Upper lobe of left lung (tissue), 6 donors: ENCODE data around the gene EXD3. TPM values are rescaled to one million over a fixed set of nuclear protein-coding genes. Genes with fewer than 3 reads are reported as not detected.

Source experiments
- ATAC-seq, 2 donors: fragments of 200-7000 bp; cut with Tn5 transposase; one replicate each; pipeline ENCODE4 v1.9.1; 2022; ENCODE audit warnings: mild to moderate bottlenecking in 2 of 2, moderate library complexity in 2 of 2; ENCODE audit not compliant: low FRiP score in 2 of 2
- DNase-seq, 2 donors: peaks; one replicate each; pipeline ENCODE4 v3.0.0-alpha.2; 2019 to 2020
- H3K27ac ChIP-seq, 4 donors: fragments of 200-600 bp; sonication (generic); one replicate each; pipeline ENCODE4 v1.5.1; 2016 to 2019
- H3K27me3 ChIP-seq, 4 donors: fragments of 200-600 bp; sonication (generic); one replicate each; pipeline ENCODE4 v1.5.1; 2017 to 2019
- H3K36me3 ChIP-seq, 4 donors: fragments of 200-600 bp; sonication (generic); one replicate each; pipeline ENCODE4 v1.5.1; 2016 to 2019
- H3K4me1 ChIP-seq, 4 donors: fragments of 200-600 bp; sonication (generic); one replicate each; pipeline ENCODE4 v1.5.1; 2018 to 2019
- H3K4me3 ChIP-seq, 4 donors: fragments of 200-600 bp; sonication (generic); one replicate each; pipeline ENCODE4 v1.5.1; 2017 to 2019; ENCODE audit warnings: mild to moderate bottlenecking in 2 of 4, moderate library complexity in 1 of 4
- H3K9me3 ChIP-seq, 4 donors: fragments of 200-600 bp; sonication (generic); one replicate each; pipeline ENCODE4 v1.5.1; 2018 to 2019
- EP300 ChIP-seq, 4 donors: sonication (generic); formaldehyde crosslinking; IDR thresholded peaks; one replicate each; pipeline ENCODE4 v1.5.1; 2017; ENCODE audit warnings: antibody characterized with exemption in 4 of 4, control low read depth in 2 of 4
- POLR2A ChIP-seq, 4 donors: fragments of 450-650 bp; IDR thresholded peaks; one replicate each; pipeline ENCODE4 v1.5.1; 2016 to 2017; ENCODE audit warnings: antibody characterized with exemption in 4 of 4, mild to moderate bottlenecking in 2 of 4
- POLR2AphosphoS5 ChIP-seq, 2 donors: sonication (generic); formaldehyde crosslinking; IDR thresholded peaks; one replicate each; pipeline ENCODE4 v1.5.1; 2017; ENCODE audit warnings: antibody characterized with exemption in 2 of 2
- WGBS, 2 donors: methylation state at CpG; one replicate each; pipeline ENCODE4 v1.1.5; 2017 to 2018; 5-methylcytosine and 5-hydroxymethylcytosine counted together
- total RNA-seq, 6 donors: library from RNA; depleted of rRNA in 4 of 6; stranded (reverse); fragments of >200 nt in 4 of 6; gene quantifications; one replicate each; pipeline versions ENCODE4 v1.1.0 to v1.2.1, GENCODE V29; 2016 to 2021
- TF ChIP-seq, protein P1 (sequence below), 6 experiments: fragments of 450-650 bp in 4 of 6; fragments of 200-600 bp in 2 of 6; sonication (generic) in 2 of 6; IDR thresholded peaks; one replicate each; pipeline ENCODE4 v1.5.1; 2016 to 2019; ENCODE audit warnings: antibody characterized with exemption in 6 of 6
- donor health status: DM: no; HTN: no; CAD: no; lungs with moderate emphysema.
- donor health status: DM: no; HTN: yes; CAD: no; lungs with severe emphysema.

Gene EXD3
- total RNA-seq, 6 donors from 2014 or later, result 12.3 to 118 (median 24.8) TPM

- peak overlapping the region in 2 of 4 donors; percentile 86 to 90 for H3K27ac ChIP-seq
- no peaks in the 10 kb centered on the region for H3K36me3 ChIP-seq
- H3K4me3 ChIP-seq, result no peak overlapping the region
- WGBS, 2 donors, result 39 to 52% methylated on average over 5 to 27 of the region's 30 CpGs
- TF ChIP-seq POLR2AphosphoS5 (IDR thresholded peaks at IDR 0.05) (no peak), POLR2A (IDR thresholded peaks at IDR 0.05) (no peak), EP300 (IDR thresholded peaks at IDR 0.05) (no peak)
- TF ChIP-seq, protein P1, sequence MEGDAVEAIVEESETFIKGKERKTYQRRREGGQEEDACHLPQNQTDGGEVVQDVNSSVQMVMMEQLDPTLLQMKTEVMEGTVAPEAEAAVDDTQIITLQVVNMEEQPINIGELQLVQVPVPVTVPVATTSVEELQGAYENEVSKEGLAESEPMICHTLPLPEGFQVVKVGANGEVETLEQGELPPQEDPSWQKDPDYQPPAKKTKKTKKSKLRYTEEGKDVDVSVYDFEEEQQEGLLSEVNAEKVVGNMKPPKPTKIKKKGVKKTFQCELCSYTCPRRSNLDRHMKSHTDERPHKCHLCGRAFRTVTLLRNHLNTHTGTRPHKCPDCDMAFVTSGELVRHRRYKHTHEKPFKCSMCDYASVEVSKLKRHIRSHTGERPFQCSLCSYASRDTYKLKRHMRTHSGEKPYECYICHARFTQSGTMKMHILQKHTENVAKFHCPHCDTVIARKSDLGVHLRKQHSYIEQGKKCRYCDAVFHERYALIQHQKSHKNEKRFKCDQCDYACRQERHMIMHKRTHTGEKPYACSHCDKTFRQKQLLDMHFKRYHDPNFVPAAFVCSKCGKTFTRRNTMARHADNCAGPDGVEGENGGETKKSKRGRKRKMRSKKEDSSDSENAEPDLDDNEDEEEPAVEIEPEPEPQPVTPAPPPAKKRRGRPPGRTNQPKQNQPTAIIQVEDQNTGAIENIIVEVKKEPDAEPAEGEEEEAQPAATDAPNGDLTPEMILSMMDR (IDR thresholded peaks at IDR 0.05), result no peak
- H3K4me1 ChIP-seq, result peaks cover 47 to 63% (median 51%) of the 10 kb centered on the region in 4 donors
- peak in 1 of 2 donors; percentile 79 for DNase-seq
- no peak for ATAC-seq
- no peaks in the 10 kb centered on the region for H3K9me3 ChIP-seq
- peaks cover 0 to 7% (median 2%) of the 10 kb centered on the region in 4 donors for H3K27me3 ChIP-seq
Measured at GRCh38 chr9:137307255-137308056, 115.5 kb downstream of the EXD3 start.

GRCh38 chr9:137306850-137307254 is 116.1 kb downstream of the EXD3 start:
- TF ChIP-seq POLR2A (IDR thresholded peaks at IDR 0.05), result no peak
- TF ChIP-seq EP300 (IDR thresholded peaks at IDR 0.05), result no peak
- TF ChIP-seq POLR2AphosphoS5 (IDR thresholded peaks at IDR 0.05), result no peak
- TF ChIP-seq, protein P1 (IDR thresholded peaks at IDR 0.05), result no peak
- peaks cover 47 to 59% (median 51%) of the 10 kb centered on the region in 4 donors for H3K4me1 ChIP-seq
- peak in 1 of 2 donors; percentile 85 for DNase-seq
- no peak for ATAC-seq
- H3K27ac ChIP-seq, result peak overlapping the region; percentile 69 to 90 (median 87)
- no peak overlapping the region for H3K4me3 ChIP-seq
- no peaks in the 10 kb centered on the region for H3K36me3 ChIP-seq
- H3K9me3 ChIP-seq, result no peaks in the 10 kb centered on the region
- peaks cover 0 to 7% (median 2%) of the 10 kb centered on the region in 4 donors for H3K27me3 ChIP-seq
- WGBS, 2 donors, result 39% methylated on average over 12 of the region's 23 CpGs; no CpG with 5 or more reads in 1 of the 2 donors

- 22 to 40% methylated on average over 3 to 24 of the region's 30 CpGs for WGBS, 2 donors
- H3K4me1 ChIP-seq, result peaks cover 51 to 64% (median 55%) of the 10 kb centered on the region in 4 donors
- no peaks in the 10 kb centered on the region for H3K36me3 ChIP-seq
- H3K27ac ChIP-seq, result peak overlapping the region; percentile 69 to 90 (median 87)
- no peak for TF ChIP-seq EP300 (IDR thresholded peaks at IDR 0.05)
- no peak for TF ChIP-seq POLR2AphosphoS5 (IDR thresholded peaks at IDR 0.05)
- TF ChIP-seq POLR2A (IDR thresholded peaks at IDR 0.05), result no peak
- TF ChIP-seq, protein P1 (IDR thresholded peaks at IDR 0.05), result no peak
- peak in 1 of 2 donors; percentile 5 for ATAC-seq
- no peaks in the 10 kb centered on the region for H3K9me3 ChIP-seq
- DNase-seq, result peak in 1 of 2 donors; percentile 83
- H3K4me3 ChIP-seq, result peak overlapping the region in 2 of 4 donors; percentile 27 to 40
- H3K27me3 ChIP-seq, result peaks cover 0 to 7% (median 2%) of the 10 kb centered on the region in 4 donors
Measured at GRCh38 chr9:137306066-137306849, 116.7 kb downstream of the EXD3 start.

GRCh38 chr9:137305798-137306065 is 117.2 kb downstream of the EXD3 start:
- H3K27ac ChIP-seq, result peak overlapping the region; percentile 69 to 90 (median 87)
- peak overlapping the region in 2 of 4 donors; percentile 27 to 40 for H3K4me3 ChIP-seq
- peaks cover 0 to 7% (median 4%) of the 10 kb centered on the region in 4 donors for H3K27me3 ChIP-seq
- ATAC-seq (no peak), DNase-seq (peak in 1 of 2 donors; percentile 65)
- TF ChIP-seq POLR2A (IDR thresholded peaks at IDR 0.05) (no peak), POLR2AphosphoS5 (IDR thresholded peaks at IDR 0.05) (no peak), EP300 (IDR thresholded peaks at IDR 0.05) (no peak)
- TF ChIP-seq, protein P1 (IDR thresholded peaks at IDR 0.05), result no peak
- H3K9me3 ChIP-seq, result no peaks in the 10 kb centered on the region
- 13% methylated on average over 8 of the region's 8 CpGs; no CpG with 5 or more reads in 1 of the 2 donors for WGBS, 2 donors
- H3K36me3 ChIP-seq, result no peaks in the 10 kb centered on the region
- peaks cover 57 to 69% (median 59%) of the 10 kb centered on the region in 4 donors for H3K4me1 ChIP-seq
